Measurements from ENCODE around the gene NPAS2. TPM values are rescaled to one million over a fixed set of nuclear protein-coding genes. Genes with fewer than 3 reads are reported as not detected.

Gene NPAS2
- total RNA-seq, 1 experiment from 2014 or later: 12.3 TPM

DNA sequence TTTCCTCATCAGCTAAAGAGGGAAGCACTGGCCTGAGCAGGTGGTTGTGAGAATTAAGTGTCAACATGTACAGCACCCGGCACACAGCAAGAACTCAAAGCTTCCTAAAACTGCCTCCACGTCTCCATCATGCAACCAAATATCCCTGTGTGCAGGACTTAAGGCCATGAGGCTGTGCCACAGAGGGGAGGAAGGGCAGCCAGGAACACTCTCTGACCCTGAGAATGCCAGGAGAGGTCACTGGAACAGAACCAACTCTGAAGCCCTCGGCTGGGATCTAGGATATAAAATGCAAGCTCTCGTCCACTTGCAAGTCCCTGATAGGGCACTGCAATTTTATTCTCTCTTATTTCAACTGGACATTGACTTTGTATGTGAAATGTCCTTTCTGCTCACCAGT is 12.2 kb upstream of the NPAS2 start:
- ChIA-PET POLR2A (interaction anchor here (1.7 kb wide), 1 partner anchor 9 kb away, joined by 4 read pairs; no protein-coding TSS in a partner anchor), CTCF (interaction anchor here (0.6 kb wide), 2 partner anchors 56 to 178 kb away, joined by 3 read pairs; no protein-coding TSS in a partner anchor)
- peaks cover 8% of the 10 kb centered on the region for H3K9me3 Mint-ChIP-seq (ENCODE audit: unreplicated experiment)
- DNase-seq (ENCODE audit: unreplicated experiment): no peak
- no peaks in the 10 kb centered on the region for H3K36me3 Mint-ChIP-seq (ENCODE audit: insufficient read depth, unreplicated experiment)
- TF ChIP-seq, protein P1, sequence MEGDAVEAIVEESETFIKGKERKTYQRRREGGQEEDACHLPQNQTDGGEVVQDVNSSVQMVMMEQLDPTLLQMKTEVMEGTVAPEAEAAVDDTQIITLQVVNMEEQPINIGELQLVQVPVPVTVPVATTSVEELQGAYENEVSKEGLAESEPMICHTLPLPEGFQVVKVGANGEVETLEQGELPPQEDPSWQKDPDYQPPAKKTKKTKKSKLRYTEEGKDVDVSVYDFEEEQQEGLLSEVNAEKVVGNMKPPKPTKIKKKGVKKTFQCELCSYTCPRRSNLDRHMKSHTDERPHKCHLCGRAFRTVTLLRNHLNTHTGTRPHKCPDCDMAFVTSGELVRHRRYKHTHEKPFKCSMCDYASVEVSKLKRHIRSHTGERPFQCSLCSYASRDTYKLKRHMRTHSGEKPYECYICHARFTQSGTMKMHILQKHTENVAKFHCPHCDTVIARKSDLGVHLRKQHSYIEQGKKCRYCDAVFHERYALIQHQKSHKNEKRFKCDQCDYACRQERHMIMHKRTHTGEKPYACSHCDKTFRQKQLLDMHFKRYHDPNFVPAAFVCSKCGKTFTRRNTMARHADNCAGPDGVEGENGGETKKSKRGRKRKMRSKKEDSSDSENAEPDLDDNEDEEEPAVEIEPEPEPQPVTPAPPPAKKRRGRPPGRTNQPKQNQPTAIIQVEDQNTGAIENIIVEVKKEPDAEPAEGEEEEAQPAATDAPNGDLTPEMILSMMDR (IDR thresholded peaks at IDR 0.05; ENCODE audit: unreplicated experiment): no peak
- no TSS peak for BruUV-seq (replicated peaks)
- H3K4me1 Mint-ChIP-seq (ENCODE audit: insufficient read depth, unreplicated experiment): no peaks in the 10 kb centered on the region
- no peak overlapping the region for H3K27ac Mint-ChIP-seq (ENCODE audit: low read depth, unreplicated experiment)
- no peaks in the 10 kb centered on the region for H3K27me3 Mint-ChIP-seq (ENCODE audit: insufficient read depth, unreplicated experiment)
- intact Hi-C loops (cut with micrococcal nuclease): no loop called here
- H3K4me3 Mint-ChIP-seq (ENCODE audit: unreplicated experiment): no peak overlapping the region

GRCh38 chr2:100808582-100808981 is 11.4 kb upstream of the NPAS2 start:
- ChIA-PET POLR2A (interaction anchor here (1.7 kb wide), 1 partner anchor 9 kb away, joined by 4 read pairs; no protein-coding TSS in a partner anchor), CTCF (interaction anchor here (0.6 to 1.0 kb wide), 2 partner anchors 12 to 177 kb away, joined by 3 read pairs; no protein-coding TSS in a partner anchor)
- H3K4me3 Mint-ChIP-seq (ENCODE audit: unreplicated experiment): no peak overlapping the region
- peaks cover 8% of the 10 kb centered on the region for H3K9me3 Mint-ChIP-seq (ENCODE audit: unreplicated experiment)
- H3K36me3 Mint-ChIP-seq (ENCODE audit: insufficient read depth, unreplicated experiment): no peaks in the 10 kb centered on the region
- DNase-seq (ENCODE audit: unreplicated experiment): no peak
- TF ChIP-seq, protein P1 (IDR thresholded peaks at IDR 0.05; ENCODE audit: unreplicated experiment): no peak
- H3K27me3 Mint-ChIP-seq (ENCODE audit: insufficient read depth, unreplicated experiment): no peaks in the 10 kb centered on the region
- peaks cover 3% of the 10 kb centered on the region for H3K4me1 Mint-ChIP-seq (ENCODE audit: insufficient read depth, unreplicated experiment)
- BruUV-seq (replicated peaks): no TSS peak
- H3K27ac Mint-ChIP-seq (ENCODE audit: low read depth, unreplicated experiment): no peak overlapping the region
- intact Hi-C loops (cut with micrococcal nuclease): no loop called here

DNA sequence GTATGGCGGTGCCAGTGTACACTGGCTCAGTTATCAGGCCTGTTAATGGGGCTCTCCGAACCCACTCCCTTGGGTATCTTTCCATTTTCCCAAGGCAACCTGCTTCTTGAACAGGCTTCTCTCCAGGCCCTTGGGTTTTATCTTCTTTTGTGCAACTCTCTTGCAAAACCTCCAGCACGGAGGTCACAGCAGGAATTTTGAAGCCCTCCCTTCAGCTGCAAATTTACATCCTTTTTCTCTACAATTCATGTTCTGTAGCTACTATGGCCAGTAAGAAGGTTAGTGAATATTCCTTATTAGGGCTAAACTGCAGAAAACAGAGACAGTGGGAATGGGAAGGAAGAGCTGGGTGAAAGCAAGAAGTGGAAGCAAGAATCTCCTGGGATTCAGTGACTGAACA is 10.4 kb upstream of the NPAS2 start:
- Mint-ChIP-seq H3K4me1 (ENCODE audit: insufficient read depth, unreplicated experiment) (peaks cover 5% of the 10 kb centered on the region), H3K27ac (ENCODE audit: low read depth, unreplicated experiment) (peak overlapping the region; percentile 0), H3K9me3 (ENCODE audit: unreplicated experiment) (peaks cover 8% of the 10 kb centered on the region), H3K36me3 (ENCODE audit: insufficient read depth, unreplicated experiment) (no peaks in the 10 kb centered on the region), H3K27me3 (ENCODE audit: insufficient read depth, unreplicated experiment) (no peaks in the 10 kb centered on the region), H3K4me3 (ENCODE audit: unreplicated experiment) (no peak overlapping the region)
- CTCF ChIA-PET: interaction anchor here (0.7 to 1.0 kb wide), 3 partner anchors 11 to 198 kb away, joined by 3 to 10 read pairs (median 4); no protein-coding TSS in a partner anchor
- no peak for DNase-seq (ENCODE audit: unreplicated experiment)
- intact Hi-C loops (cut with micrococcal nuclease): no loop called here
- TF ChIP-seq, protein P1 (IDR thresholded peaks at IDR 0.05; ENCODE audit: unreplicated experiment): no peak
- POLR2A ChIA-PET: interaction anchor here (0.6 kb wide), 1 partner anchor 195 kb away, joined by 4 read pairs; no protein-coding TSS in a partner anchor
- no TSS peak for BruUV-seq (replicated peaks)

DNA sequence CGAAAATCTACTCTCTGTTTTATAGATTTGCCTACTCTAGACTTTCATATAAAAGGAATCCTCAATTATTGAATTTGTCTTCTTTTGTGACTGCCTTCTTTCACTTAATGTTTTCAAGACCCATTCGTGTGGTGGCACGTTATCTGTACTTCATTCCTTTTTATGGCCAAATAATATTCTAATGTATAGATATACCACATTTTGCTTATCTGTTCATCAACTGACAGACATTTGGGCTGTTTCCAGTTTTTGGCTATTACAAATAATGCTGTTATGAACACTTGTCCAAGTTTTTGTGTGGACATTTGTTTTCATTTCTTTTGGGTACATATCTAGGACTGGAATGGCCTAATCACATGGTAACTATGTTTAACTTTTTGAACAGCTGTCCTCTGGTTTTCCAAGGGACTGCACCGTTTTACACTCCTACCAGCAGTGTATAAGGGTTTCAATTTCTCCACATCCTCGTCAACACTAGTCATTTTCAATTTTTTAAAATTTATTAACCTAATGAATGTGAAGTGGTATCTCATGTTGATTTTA is 9.3 kb upstream of the NPAS2 start:
- CTCF ChIA-PET: no interaction called here
- POLR2A ChIA-PET: no interaction called here

More for the DNA sequence above, 9.3 kb upstream of the NPAS2 start:
- H3K4me3 Mint-ChIP-seq (ENCODE audit: unreplicated experiment): no peak overlapping the region
- peaks cover 8% of the 10 kb centered on the region for H3K9me3 Mint-ChIP-seq (ENCODE audit: unreplicated experiment)
- intact Hi-C loops (cut with micrococcal nuclease): no loop called here
- H3K36me3 Mint-ChIP-seq (ENCODE audit: insufficient read depth, unreplicated experiment): no peaks in the 10 kb centered on the region
- no peak for DNase-seq (ENCODE audit: unreplicated experiment)
- TF ChIP-seq, protein P1 (IDR thresholded peaks at IDR 0.05; ENCODE audit: unreplicated experiment): no peak
- H3K4me1 Mint-ChIP-seq (ENCODE audit: insufficient read depth, unreplicated experiment): peaks cover 5% of the 10 kb centered on the region
- BruUV-seq (replicated peaks): no TSS peak
- no peak overlapping the region for H3K27ac Mint-ChIP-seq (ENCODE audit: low read depth, unreplicated experiment)
- H3K27me3 Mint-ChIP-seq (ENCODE audit: insufficient read depth, unreplicated experiment): no peaks in the 10 kb centered on the region

Data from MCF 10A (cell line).